Neural cell (in vitro differentiated cells): Measurements from ENCODE around the gene ZNF385C. TPM values are rescaled to one million over a fixed set of nuclear protein-coding genes. Genes with fewer than 3 reads are reported as not detected.

ENCODE experiments used
- H2AFZ ChIP-seq: fragments of 200-600, 300-800 bp; sonication (generic), shearing (Covaris generic); 2 replicates; pipeline ENCODE4 v1.6.0; 2014; ENCODE audit warnings: low read depth, mild to moderate bottlenecking, antibody characterized with exemption, low read length, moderate library complexity
- H3F3A ChIP-seq: fragments of 200-600 bp; shearing (Covaris generic); 2 replicates; pipeline ENCODE4 v1.6.1; 2016; ENCODE audit warnings: mild to moderate bottlenecking, moderate library complexity, mixed read lengths, antibody characterized with exemption, low read length; ENCODE audit not compliant: insufficient read depth, poor library complexity, severe bottlenecking
- H3K27ac ChIP-seq: fragments of 200-600, 300-800 bp; sonication (generic), shearing (Covaris generic); 2 replicates; pipeline ENCODE4 v1.5.1; 2014; ENCODE audit warnings: mild to moderate bottlenecking, low read length, moderate library complexity
- H3K27me3 ChIP-seq: fragments of 300-800, 200-600 bp; sonication (generic), shearing (Covaris generic); 2 replicates; pipeline ENCODE4 v1.6.0; 2014; ENCODE audit warnings: mild to moderate bottlenecking, low read depth, low read length, moderate library complexity; ENCODE audit not compliant: insufficient read depth
- H3K36me3 ChIP-seq: fragments of 300-800, 200-600 bp; sonication (generic), shearing (Covaris generic); 2 replicates; pipeline ENCODE4 v1.5.1; 2014; ENCODE audit warnings: mild to moderate bottlenecking, antibody characterized with exemption, low read length, moderate library complexity; ENCODE audit not compliant: insufficient read depth
- H3K4me2 ChIP-seq: fragments of 300-800, 200-600 bp; sonication (generic), shearing (Covaris generic); 2 replicates; pipeline ENCODE4 v1.6.0; 2014; ENCODE audit warnings: mild to moderate bottlenecking, low read length
- H3K4me3 ChIP-seq: fragments of 300-800, 200-600 bp; sonication (generic), shearing (Covaris generic); 2 replicates; pipeline ENCODE4 v1.5.1; 2014; ENCODE audit warnings: mild to moderate bottlenecking, low read length, moderate library complexity
- H3K79me2 ChIP-seq: fragments of 200-600 bp; shearing (Covaris generic); replicated peaks from 2 replicates; pipeline ENCODE4 v1.6.0; 2014; ENCODE audit warnings: mild to moderate bottlenecking, low read length, moderate library complexity; ENCODE audit not compliant: insufficient read depth
- H3K9ac ChIP-seq: fragments of 300-800, 200-600 bp; sonication (generic), shearing (Covaris generic); 2 replicates; pipeline ENCODE4 v1.6.1; 2016; ENCODE audit warnings: mild to moderate bottlenecking, low read length, mixed read lengths
- H3K9me2 ChIP-seq: fragments of 200-600 bp; shearing (Covaris generic); 2 replicates; pipeline ENCODE4 v1.6.1; 2016; ENCODE audit warnings: mild to moderate bottlenecking, low read length, mixed read lengths; ENCODE audit not compliant: insufficient read depth
- H3K9me3 ChIP-seq: fragments of 200-600, 300-800 bp; sonication (generic), shearing (Covaris generic); 2 replicates; pipeline ENCODE4 v1.6.1; 2016; ENCODE audit warnings: mild to moderate bottlenecking, mixed run types, low read length, moderate library complexity, mixed read lengths
- H4K20me1 ChIP-seq: fragments of 200-600 bp; shearing (Covaris generic); 2 replicates; pipeline ENCODE4 v1.6.1; 2016; ENCODE audit warnings: mild to moderate bottlenecking, mixed run types; ENCODE audit not compliant: insufficient read depth
- CTCF ChIP-seq: fragments of 450-650 bp; IDR thresholded peaks from 2 replicates; pipeline ENCODE4 v1.5.1; 2014; ENCODE audit warnings: antibody characterized with exemption, mild to moderate bottlenecking, moderate library complexity; ENCODE audit not compliant: poor library complexity, severe bottlenecking
- EP300 ChIP-seq: fragments of 450-650 bp; conservative IDR thresholded peaks from 2 replicates; pipeline ENCODE4 v1.6.1; 2014; ENCODE audit warnings: antibody characterized with exemption, mild to moderate bottlenecking, moderate library complexity; ENCODE audit not compliant: poor library complexity, severe bottlenecking
- EZH2 ChIP-seq: fragments of 200-600, 300-800 bp; shearing (Covaris generic), sonication (generic); IDR thresholded peaks from 2 replicates; pipeline ENCODE4 v1.6.1; 2014; ENCODE audit warnings: antibody characterized with exemption, low read length, borderline replicate concordance, mild to moderate bottlenecking; ENCODE audit not compliant: insufficient read depth, poor library complexity, severe bottlenecking
- MXI1 ChIP-seq: fragments of 450-650 bp; conservative IDR thresholded peaks from 2 replicates; pipeline ENCODE4 v1.6.1; 2014; ENCODE audit warnings: antibody characterized with exemption, mild to moderate bottlenecking; ENCODE audit not compliant: poor library complexity, severe bottlenecking
- POLR2AphosphoS5 ChIP-seq: IDR thresholded peaks from 2 replicates; pipeline ENCODE4 v1.6.1; 2012
- RAD21 ChIP-seq: fragments of 450-650 bp; conservative IDR thresholded peaks from 2 replicates; pipeline ENCODE4 v1.6.1; 2014; ENCODE audit warnings: antibody characterized with exemption, mild to moderate bottlenecking, moderate library complexity
- REST ChIP-seq: IDR thresholded peaks from 2 replicates; pipeline ENCODE4 v1.6.1; 2012; ENCODE audit warnings: borderline replicate concordance
- SMC3 ChIP-seq: fragments of 450-650 bp; conservative IDR thresholded peaks from 2 replicates; pipeline ENCODE4 v1.6.1; 2014; ENCODE audit warnings: antibody characterized with exemption, mild to moderate bottlenecking, moderate library complexity; ENCODE audit not compliant: poor library complexity
- TAF1 ChIP-seq: IDR thresholded peaks from 2 replicates; pipeline ENCODE4 v1.6.1; 2012; ENCODE audit warnings: low read depth
- polyA plus RNA-seq: library from polyadenylated mRNA; depleted of rRNA; stranded (reverse); fragments of >200 nt; gene quantifications from 2 replicates; pipeline ENCODE4 v1.2.3, GENCODE V29; 2014

Gene ZNF385C
- polyA plus RNA-seq, 1 donor from 2014 or later: 0.69 TPM

- no peak overlapping the region for H3K4me3 ChIP-seq
Observed at GRCh38 chr17:41976142-41976768, 122.0 kb downstream of the ZNF385C start.

More at GRCh38 chr17:41976142-41976768, 122.0 kb downstream of the ZNF385C start:
- no peaks in the 10 kb centered on the region for H3K9me3 ChIP-seq
- H3K27ac ChIP-seq: no peak overlapping the region
- TF ChIP-seq RAD21: no peak
- no peak for TF ChIP-seq REST
- no peak for TF ChIP-seq EP300
- no peak for TF ChIP-seq SMC3
- TF ChIP-seq MXI1: no peak
- no peak for TF ChIP-seq CTCF
- TF ChIP-seq TAF1: no peak
- no peak for TF ChIP-seq POLR2AphosphoS5
- TF ChIP-seq EZH2: no peak
- H3K27me3 ChIP-seq: no peaks in the 10 kb centered on the region
- H3K9me2 ChIP-seq: no peaks in the 10 kb centered on the region
- no peak overlapping the region for H2AFZ ChIP-seq
- H3K36me3 ChIP-seq: peaks cover 4% of the 10 kb centered on the region
- H3K79me2 ChIP-seq: no peaks in the 10 kb centered on the region
- H3K9ac ChIP-seq: no peak overlapping the region
- no peaks in the 10 kb centered on the region for H4K20me1 ChIP-seq
- no peaks in the 10 kb centered on the region for H3F3A ChIP-seq
- no peak overlapping the region for H3K4me2 ChIP-seq

Other genes starting within 250 kb of the ZNF385C start
- gene KLHL11, start 233.1 kb downstream of the ZNF385C start, polyA plus RNA-seq: 30.3 and 31.1 TPM in 2 replicates
- 136 and 148 TPM in 2 replicates for gene ACLY, start 179.5 kb downstream of the ZNF385C start, polyA plus RNA-seq
- gene ODAD4, start 167.9 kb downstream of the ZNF385C start, polyA plus RNA-seq: 5.2 and 5.7 TPM in 2 replicates
- gene CNP, start 131.7 kb downstream of the ZNF385C start, polyA plus RNA-seq: 27.7 and 29.6 TPM in 2 replicates
- 107 and 126 TPM in 2 replicates for gene DNAJC7, start 81.0 kb downstream of the ZNF385C start, polyA plus RNA-seq
- gene NKIRAS2, start 78.4 kb downstream of the ZNF385C start, polyA plus RNA-seq: 60.2 and 69.9 TPM in 2 replicates
- 3.0 and 5.2 TPM in 2 replicates for gene C17orf113, start 47.9 kb downstream of the ZNF385C start, polyA plus RNA-seq
- 0.87 and 2.3 TPM in 2 replicates for gene DHX58, start 14.2 kb upstream of the ZNF385C start, polyA plus RNA-seq
- gene KAT2A, start 22.9 kb upstream of the ZNF385C start, polyA plus RNA-seq: 30.5 and 39.9 TPM in 2 replicates
- not detected in 2 replicates for gene HSPB9, start 24.3 kb upstream of the ZNF385C start, polyA plus RNA-seq
- 95.9 and 97.2 TPM in 2 replicates for gene RAB5C, start 56.5 kb upstream of the ZNF385C start, polyA plus RNA-seq
- 0.56 and 0.78 TPM in 2 replicates for gene KCNH4, start 82.7 kb upstream of the ZNF385C start, polyA plus RNA-seq
- not detected in 2 replicates for gene HCRT, start 87.0 kb upstream of the ZNF385C start, polyA plus RNA-seq
- gene GHDC, start 96.0 kb upstream of the ZNF385C start, polyA plus RNA-seq: 2.5 and 3.2 TPM in 2 replicates
- 47.4 and 54.9 TPM in 2 replicates for gene STAT5B, start 177.9 kb upstream of the ZNF385C start, polyA plus RNA-seq
- 0.08 and 0.28 TPM in 2 replicates for gene STAT5A, start 190.0 kb upstream of the ZNF385C start, polyA plus RNA-seq